Spleen (tissue), 7 donors: ENCODE results near the gene AURKAIP1.

Experiments
- POLR2AphosphoS5 ChIP-seq, 3 donors: sonication (generic); formaldehyde crosslinking; IDR thresholded peaks; one replicate each; pipeline ENCODE4 v1.5.1; 2017; ENCODE audit warnings: antibody characterized with exemption in 3 of 3
- TF ChIP-seq, protein P1 (sequence below), 11 experiments: fragments of 200-600 bp in 7 of 11; fragments of 450-650 bp in 4 of 11; sonication (generic) in 4 of 11; IDR thresholded peaks in 8 of 11; conservative IDR thresholded peaks in 3 of 11; 1 replicate in 7 of 11; 2 replicates in 4 of 11; pipeline versions ENCODE4 v1.4.0 to v1.8.0; 2016 to 2021; ENCODE audit warnings: antibody characterized with exemption in 11 of 11, inconsistent platforms in 4 of 11, mild to moderate bottlenecking in 1 of 11
- donor health status: DM: no; HTN: no; CAD: no; lungs with moderate emphysema.
- donor health status: DM: no; HTN: no; CAD: no.
- donor health status: DM: no; HTN: no; CAD: no.

DNA sequence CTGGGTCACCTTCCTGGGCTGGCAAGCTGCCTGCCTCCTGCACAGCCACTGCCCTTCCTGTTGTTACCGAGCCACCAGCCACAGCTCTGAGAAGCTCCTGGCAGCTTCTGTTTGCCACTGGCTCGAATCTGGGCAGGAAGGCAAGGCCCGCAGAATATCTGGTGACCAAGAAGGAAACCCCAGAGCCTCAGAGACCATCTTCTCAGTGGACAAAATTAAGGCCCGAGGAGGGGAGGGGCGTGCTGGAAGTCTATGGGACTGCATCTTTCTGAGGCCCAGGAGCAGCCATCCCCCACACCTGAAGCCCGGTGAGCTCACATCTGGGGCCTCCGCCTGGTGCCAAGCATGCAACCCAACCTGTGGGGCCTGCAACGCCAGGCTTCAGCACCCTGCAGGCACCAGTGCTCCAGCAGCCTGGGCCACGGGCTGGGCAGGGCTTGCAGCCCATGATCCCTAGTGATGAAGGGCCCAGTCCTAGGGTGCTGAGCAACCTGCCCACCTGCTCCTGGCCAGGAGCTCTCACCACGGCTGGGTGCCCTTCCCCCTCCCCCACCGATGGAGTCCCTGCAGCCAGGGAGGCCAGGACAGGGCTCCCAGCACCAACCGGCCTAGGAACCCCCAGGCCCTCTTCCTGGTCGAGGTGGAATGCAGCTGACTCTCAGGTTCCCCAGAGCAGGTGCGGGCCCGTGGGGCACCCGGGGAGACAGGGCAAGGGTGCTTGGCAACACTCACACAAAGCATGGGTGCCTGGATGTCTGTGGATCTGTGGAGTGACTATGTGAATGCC, 49.5 kb downstream of the AURKAIP1 start:
- TF ChIP-seq POLR2AphosphoS5 (IDR thresholded peaks at IDR 0.05) = peak in 2 of 3 donors; percentile 56 to 65
- TF ChIP-seq, protein P1, sequence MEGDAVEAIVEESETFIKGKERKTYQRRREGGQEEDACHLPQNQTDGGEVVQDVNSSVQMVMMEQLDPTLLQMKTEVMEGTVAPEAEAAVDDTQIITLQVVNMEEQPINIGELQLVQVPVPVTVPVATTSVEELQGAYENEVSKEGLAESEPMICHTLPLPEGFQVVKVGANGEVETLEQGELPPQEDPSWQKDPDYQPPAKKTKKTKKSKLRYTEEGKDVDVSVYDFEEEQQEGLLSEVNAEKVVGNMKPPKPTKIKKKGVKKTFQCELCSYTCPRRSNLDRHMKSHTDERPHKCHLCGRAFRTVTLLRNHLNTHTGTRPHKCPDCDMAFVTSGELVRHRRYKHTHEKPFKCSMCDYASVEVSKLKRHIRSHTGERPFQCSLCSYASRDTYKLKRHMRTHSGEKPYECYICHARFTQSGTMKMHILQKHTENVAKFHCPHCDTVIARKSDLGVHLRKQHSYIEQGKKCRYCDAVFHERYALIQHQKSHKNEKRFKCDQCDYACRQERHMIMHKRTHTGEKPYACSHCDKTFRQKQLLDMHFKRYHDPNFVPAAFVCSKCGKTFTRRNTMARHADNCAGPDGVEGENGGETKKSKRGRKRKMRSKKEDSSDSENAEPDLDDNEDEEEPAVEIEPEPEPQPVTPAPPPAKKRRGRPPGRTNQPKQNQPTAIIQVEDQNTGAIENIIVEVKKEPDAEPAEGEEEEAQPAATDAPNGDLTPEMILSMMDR (IDR thresholded peaks at IDR 0.05 in 8 of 11, conservative IDR thresholded peaks at IDR 0.05 in 3 of 11) = no peak
